Stimulated activated CD4-positive, alpha-beta T cell treated with anti-CD3 and anti-CD28 coated beads, Interleukin-1b, Interleukin-23, amount 100 ng/mL, for 24 hours (primary cell): ENCODE results near the gene TIMM10.
"Not testable (repeated sequence)": the region's sequence is repeated elsewhere in the genome, so short reads cannot be mapped to it uniquely, and the experiment has no call there.

Experiments
- DNase-seq, 4 experiments: peaks; one replicate each; pipeline ENCODE4 v3.0.0-alpha.2; 2020; ENCODE audit warnings: low read depth in 4 of 4, low spot score in 1 of 4

Gene TIMM10

GRCh38 chr11:57542582-57542981 is 12.0 kb upstream of the TIMM10 start:
- DNase-seq, result no peak

GRCh38 chr11:57541169-57541568 is 10.6 kb upstream of the TIMM10 start:
- no peak for DNase-seq

GRCh38 chr11:57539342-57539741 is 8.8 kb upstream of the TIMM10 start:
- no peak for DNase-seq

GRCh38 chr11:57536947-57537619 is 6.5 kb upstream of the TIMM10 start, which contains the start of gene SMTNL1:
SMTNL1 (plus strand) TSS chr11:57537595; CDS start chr11:57542643, 5,048 bp downstream.
- no peak for DNase-seq

GRCh38 chr11:57534449-57534848 is 3.9 kb upstream of the TIMM10 start:
- DNase-seq, result not testable (repeated sequence)

- DNase-seq, result no peak
Measured at GRCh38 chr11:57530215-57530595, 349 bp downstream of the TIMM10 start.

- no peak for DNase-seq
Measured at GRCh38 chr11:57529012-57529411, 1.5 kb downstream of the TIMM10 start.

GRCh38 chr11:57527056-57527631 is 3.4 kb downstream of the TIMM10 start:
- DNase-seq, result peak; percentile 52 to 59 (median 56)

- DNase-seq, result no peak
Measured at GRCh38 chr11:57523419-57523818, 7.1 kb downstream of the TIMM10 start.

GRCh38 chr11:57521116-57521515 is 9.4 kb downstream of the TIMM10 start:
- no peak for DNase-seq

- no peak for DNase-seq
Measured at GRCh38 chr11:57516061-57516443, 14.5 kb downstream of the TIMM10 start.

GRCh38 chr11:57515332-57516060 is 15.1 kb downstream of the TIMM10 start, which contains the start of gene SLC43A1:
SLC43A1 (minus strand) TSS chr11:57515702; CDS start chr11:57514111, 1,591 bp downstream.
- DNase-seq, result peak in 2 of 4 experiments; percentile 19 to 45

- peak in 3 of 4 experiments; percentile 25 to 51 (median 41) for DNase-seq
Measured at GRCh38 chr11:57514538-57515331, 15.8 kb downstream of the TIMM10 start.

- DNase-seq, result peak in 1 of 4 experiments; percentile 16
Measured at GRCh38 chr11:57513911-57514537, 16.5 kb downstream of the TIMM10 start.

GRCh38 chr11:57513452-57513795 is 17.1 kb downstream of the TIMM10 start:
- DNase-seq, result no peak

- no peak for DNase-seq
Measured at GRCh38 chr11:57512646-57513451, 17.7 kb downstream of the TIMM10 start.

- no peak for DNase-seq
Measured at GRCh38 chr11:57511741-57512430, 18.7 kb downstream of the TIMM10 start.

- no peak for DNase-seq
Measured at GRCh38 chr11:57508341-57509170, 22.0 kb downstream of the TIMM10 start.

- DNase-seq, result no peak
Measured at GRCh38 chr11:57506522-57506921, 24.0 kb downstream of the TIMM10 start.
